Stomach (tissue), 9 donors: Measurements from ENCODE around the gene TXNDC11. TPM values are rescaled to one million over a fixed set of nuclear protein-coding genes. Genes with fewer than 3 reads are reported as not detected.

Experiments used
- DNase-seq, 2 donors: peaks; one replicate each; pipeline versions ENCODE4 v3.0.0 to v3.0.0-alpha.2; 2013 to 2019
- H3K27ac ChIP-seq, 5 donors: fragments of 200-600 bp in 4 of 5; sonication (generic) in 4 of 5; one replicate each; pipeline ENCODE4 v1.5.1; 2013 to 2019; ENCODE audit warnings: mild to moderate bottlenecking in 1 of 5, moderate library complexity in 1 of 5
- H3K27me3 ChIP-seq, 3 donors: fragments of 200-600 bp; sonication (generic); one replicate each; pipeline ENCODE4 v1.5.1; 2017 to 2019; ENCODE audit warnings: mixed run types in 1 of 3
- H3K36me3 ChIP-seq, 4 donors: fragments of 200-600 bp; sonication (generic); 1 replicate in 3 of 4; 2 replicates in 1 of 4; pipeline ENCODE4 v1.5.1; 2016 to 2019
- H3K4me1 ChIP-seq, 4 donors: fragments of 200-600 bp; sonication (generic); one replicate each; pipeline ENCODE4 v1.5.1; 2016 to 2019
- H3K4me3 ChIP-seq, 4 donors: fragments of 200-600 bp; sonication (generic) in 3 of 4; one replicate each; pipeline ENCODE4 v1.5.1; 2016 to 2019; ENCODE audit warnings: mild to moderate bottlenecking in 1 of 4
- H3K9me3 ChIP-seq, 4 donors: fragments of 200-600 bp; sonication (generic); one replicate each; pipeline ENCODE4 v1.5.1; 2016 to 2019
- EP300 ChIP-seq: sonication (generic); formaldehyde crosslinking; IDR thresholded peaks from one replicate; pipeline ENCODE4 v1.6.1; 2017; ENCODE audit warnings: antibody characterized with exemption
- POLR2A ChIP-seq, 4 donors: fragments of 450-650 bp; IDR thresholded peaks; one replicate each; pipeline ENCODE4 v1.6.1; 2016; ENCODE audit warnings: antibody characterized with exemption in 4 of 4, control low read depth in 2 of 4, mild to moderate bottlenecking in 1 of 4, moderate library complexity in 1 of 4
- POLR2AphosphoS5 ChIP-seq, 3 donors: sonication (generic); formaldehyde crosslinking; IDR thresholded peaks; one replicate each; pipeline ENCODE4 v1.6.1; 2016; ENCODE audit warnings: antibody characterized with exemption in 3 of 3
- WGBS, 5 donors: extraction: QIAGEN DNeasy Blood & Tissue Kit in 3 of 5; methylation state at CpG; one replicate each; pipeline versions ENCODE4 v1.1.5 to v1.1.7; 2013 to 2018; 5-methylcytosine and 5-hydroxymethylcytosine counted together
- intact Hi-C: fragments of 100-400 bp; cut with DNase I; formaldehyde crosslinking; loops from one replicate; pipeline ENCODE4 v1.15.1; 2023; ENCODE audit warnings: low total_unique reads
- polyA plus RNA-seq, 3 donors: library from polyadenylated mRNA; stranded (reverse); fragments of 200-250 nt; gene quantifications; one replicate each; pipeline ENCODE4 v1.2.3, GENCODE V29; 2013
- small RNA-seq, 4 donors: library from RNA; depleted of rRNA; stranded (forward); fragments of <200 nt; gene quantifications; one replicate each; pipeline ENCODE3, GENCODE V24; 2016
- total RNA-seq, 5 donors: library from RNA; depleted of rRNA; stranded (reverse); fragments of >200 nt; gene quantifications; one replicate each; pipeline versions ENCODE4 v1.1.0 to v1.2.3, GENCODE V29; 2014 to 2016
- TF ChIP-seq, protein P1 (sequence below), 7 experiments: fragments of 450-650 bp in 4 of 7; fragments of 200-600 bp in 3 of 7; sonication (generic) in 3 of 7; IDR thresholded peaks; one replicate each; pipeline ENCODE4 v1.5.1; 2016 to 2019; ENCODE audit warnings: antibody characterized with exemption in 7 of 7, control low read depth in 2 of 7, mild to moderate bottlenecking in 1 of 7
- donor health status: healthy with polysubstance abuse.
- donor health status: Bipolar disorder and iron deficiency.
- donor health status: healthy.

Gene TXNDC11
- total and polyA plus RNA-seq, 8 donors: 24.1 to 72.9 (median 42.1) TPM

DNA sequence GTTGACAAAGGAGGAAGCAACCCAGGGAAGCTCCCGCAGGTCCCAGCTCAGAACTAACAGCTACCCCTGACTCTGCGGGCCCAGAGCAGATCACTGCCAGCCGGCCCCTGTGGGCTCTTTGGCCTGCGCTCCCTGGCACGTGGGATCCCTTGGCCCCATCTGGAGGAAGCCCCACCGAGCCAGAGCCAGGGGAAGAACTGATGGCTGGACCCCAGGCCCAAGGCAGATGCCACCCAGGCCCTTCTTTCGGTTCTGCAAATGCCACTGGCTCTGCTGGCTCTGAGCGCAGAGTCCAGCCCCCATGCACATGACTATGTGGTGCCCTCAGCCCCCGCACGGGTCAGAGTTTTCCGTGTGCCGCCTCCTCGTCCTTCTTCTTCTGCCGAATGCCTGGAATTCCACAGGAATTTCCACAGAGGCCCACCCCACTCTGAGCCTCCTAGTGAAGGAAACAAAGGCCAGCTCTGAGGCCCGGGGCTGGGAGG is 110.2 kb downstream of the TXNDC11 start:
- WGBS, 5 donors: 56 to 65% (median 60%) methylated on average over 10 to 15 of the region's 15 CpGs
- H3K4me3 ChIP-seq: no peak overlapping the region
- intact Hi-C loops: no loop called here
- H3K4me1 ChIP-seq: peaks cover 8 to 69% (median 32%) of the 10 kb centered on the region in 4 donors
- peak overlapping the region in 4 of 5 donors; percentile 59 to 82 (median 65) for H3K27ac ChIP-seq
- no peaks in the 10 kb centered on the region for H3K9me3 ChIP-seq
- peak; percentile 14 to 50 (median 29) for TF ChIP-seq POLR2AphosphoS5 (IDR thresholded peaks at IDR 0.05)
- TF ChIP-seq, protein P1, sequence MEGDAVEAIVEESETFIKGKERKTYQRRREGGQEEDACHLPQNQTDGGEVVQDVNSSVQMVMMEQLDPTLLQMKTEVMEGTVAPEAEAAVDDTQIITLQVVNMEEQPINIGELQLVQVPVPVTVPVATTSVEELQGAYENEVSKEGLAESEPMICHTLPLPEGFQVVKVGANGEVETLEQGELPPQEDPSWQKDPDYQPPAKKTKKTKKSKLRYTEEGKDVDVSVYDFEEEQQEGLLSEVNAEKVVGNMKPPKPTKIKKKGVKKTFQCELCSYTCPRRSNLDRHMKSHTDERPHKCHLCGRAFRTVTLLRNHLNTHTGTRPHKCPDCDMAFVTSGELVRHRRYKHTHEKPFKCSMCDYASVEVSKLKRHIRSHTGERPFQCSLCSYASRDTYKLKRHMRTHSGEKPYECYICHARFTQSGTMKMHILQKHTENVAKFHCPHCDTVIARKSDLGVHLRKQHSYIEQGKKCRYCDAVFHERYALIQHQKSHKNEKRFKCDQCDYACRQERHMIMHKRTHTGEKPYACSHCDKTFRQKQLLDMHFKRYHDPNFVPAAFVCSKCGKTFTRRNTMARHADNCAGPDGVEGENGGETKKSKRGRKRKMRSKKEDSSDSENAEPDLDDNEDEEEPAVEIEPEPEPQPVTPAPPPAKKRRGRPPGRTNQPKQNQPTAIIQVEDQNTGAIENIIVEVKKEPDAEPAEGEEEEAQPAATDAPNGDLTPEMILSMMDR (IDR thresholded peaks at IDR 0.05): no peak
- DNase-seq: peak in 1 of 2 donors; percentile 88
- H3K27me3 ChIP-seq: no peaks in the 10 kb centered on the region
- no peaks in the 10 kb centered on the region for H3K36me3 ChIP-seq

DNA sequence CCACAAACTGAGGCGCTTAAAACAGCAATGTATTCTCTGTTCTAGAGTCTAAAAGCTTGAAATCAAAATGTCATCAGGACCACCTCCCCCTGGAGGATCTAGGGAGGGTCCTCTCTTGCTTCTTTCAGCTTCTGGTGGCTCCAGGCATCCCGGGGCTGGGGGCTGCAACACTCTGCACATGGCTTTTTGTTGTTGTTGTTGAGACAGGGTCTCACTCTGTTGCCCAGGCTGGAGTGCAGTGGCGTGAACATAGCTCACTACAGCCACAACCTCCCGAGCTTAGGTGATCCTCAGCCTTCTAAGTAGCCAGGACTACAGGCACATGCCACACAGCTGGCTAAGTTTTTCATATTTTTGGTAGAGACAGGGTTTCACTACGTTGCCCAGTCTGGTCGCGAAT is 111.4 kb downstream of the TXNDC11 start:
- H3K9me3 ChIP-seq: no peaks in the 10 kb centered on the region
- 89 to 93% (median 92%) methylated on average over 6 to 7 of the region's 7 CpGs for WGBS, 5 donors
- no peaks in the 10 kb centered on the region for H3K27me3 ChIP-seq
- H3K4me3 ChIP-seq: no peak overlapping the region
- no peak for DNase-seq
- TF ChIP-seq POLR2A (IDR thresholded peaks at IDR 0.05) (no peak), EP300 (no peak), POLR2AphosphoS5 (IDR thresholded peaks at IDR 0.05) (no peak)
- TF ChIP-seq, protein P1 (IDR thresholded peaks at IDR 0.05): no peak
- intact Hi-C loops: no loop called here
- no peak overlapping the region for H3K27ac ChIP-seq
- H3K4me1 ChIP-seq: peaks cover 8 to 63% (median 27%) of the 10 kb centered on the region in 4 donors
- no peaks in the 10 kb centered on the region for H3K36me3 ChIP-seq

DNA sequence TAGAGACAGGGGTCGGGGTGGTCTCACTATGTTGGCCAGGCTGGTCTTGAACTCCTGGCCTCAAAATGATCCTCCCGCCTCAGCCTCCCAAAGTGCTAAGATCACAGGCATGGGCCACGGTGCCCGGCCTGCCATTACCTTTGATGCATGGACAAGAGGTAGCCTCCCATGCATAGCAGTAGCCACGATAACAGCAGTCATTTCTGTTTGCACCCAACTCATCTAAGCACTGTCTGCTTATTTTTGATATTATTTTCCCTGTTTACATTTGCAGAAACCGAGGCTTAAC is 111.9 kb downstream of the TXNDC11 start:
- Histone ChIP-seq H3K27ac (no peak overlapping the region), H3K9me3 (no peaks in the 10 kb centered on the region), H3K27me3 (no peaks in the 10 kb centered on the region), H3K4me3 (no peak overlapping the region), H3K36me3 (no peaks in the 10 kb centered on the region), H3K4me1 (peaks cover 8 to 59% (median 26%) of the 10 kb centered on the region in 4 donors)
- DNase-seq: no peak
- intact Hi-C loops: no loop called here
- TF ChIP-seq, protein P1 (IDR thresholded peaks at IDR 0.05): no peak
- no peak for TF ChIP-seq POLR2A (IDR thresholded peaks at IDR 0.05)
- no peak for TF ChIP-seq POLR2AphosphoS5 (IDR thresholded peaks at IDR 0.05)
- TF ChIP-seq EP300: no peak
- WGBS, 5 donors: 83 to 90% (median 88%) methylated on average over 6 of the region's 6 CpGs

DNA sequence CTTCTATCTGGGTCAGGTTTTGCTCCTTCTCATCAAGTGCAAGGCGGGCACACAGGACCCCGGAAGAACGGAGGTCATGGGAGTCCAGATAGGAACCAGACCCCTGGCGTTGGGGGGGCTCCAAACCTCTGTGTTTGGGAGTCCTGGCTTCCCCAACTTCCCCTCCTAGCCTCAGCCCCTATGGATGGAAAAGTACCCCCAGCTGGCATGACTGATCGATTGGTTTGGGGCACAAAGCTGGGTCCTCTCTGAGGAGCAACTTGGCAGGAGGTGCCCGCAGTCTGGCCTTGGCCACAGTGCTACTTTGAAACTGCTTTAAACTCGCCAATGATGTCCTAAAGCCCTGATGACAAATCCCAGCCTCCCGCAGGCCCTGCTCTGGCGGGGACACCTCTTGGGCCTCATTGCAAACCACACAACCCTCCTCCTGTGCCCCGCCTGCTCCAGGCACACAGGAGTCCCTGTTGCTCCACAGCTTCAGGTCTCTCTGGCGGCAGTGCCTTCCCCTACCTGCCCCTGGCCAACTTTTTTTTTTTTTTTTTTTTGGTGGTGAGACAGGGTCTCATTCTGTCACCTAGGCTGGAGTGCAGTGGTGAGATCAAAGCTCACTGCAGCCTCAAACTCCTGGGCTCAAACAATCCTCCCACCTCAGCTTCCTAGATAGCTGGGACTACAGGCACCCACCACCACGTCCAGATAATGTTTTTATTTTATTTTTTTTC is 112.5 kb downstream of the TXNDC11 start:
- H3K27ac ChIP-seq: peak overlapping the region in 3 of 5 donors; percentile 73 to 77 (median 75)
- DNase-seq: no peak
- H3K27me3 ChIP-seq: no peaks in the 10 kb centered on the region
- H3K4me1 ChIP-seq: peaks cover 8 to 54% (median 25%) of the 10 kb centered on the region in 4 donors
- no peak overlapping the region for H3K4me3 ChIP-seq
- H3K36me3 ChIP-seq: no peaks in the 10 kb centered on the region
- no peaks in the 10 kb centered on the region for H3K9me3 ChIP-seq
- WGBS, 5 donors: 73 to 91% (median 85%) methylated on average over 12 of the region's 12 CpGs
- no peak for TF ChIP-seq EP300
- TF ChIP-seq, protein P1 (IDR thresholded peaks at IDR 0.05): no peak
- intact Hi-C loops: no loop called here

Small RNA genes within 50 kb of the gene (small RNA-seq; reads per million reads assigned to genes)
- 0 reads per million in 4 donors for gene RF00017

Other genes starting within 250 kb of the TXNDC11 start
- 100 to 1,000 TPM in 1 of 5 donors, 10 to 100 TPM in 3, 1 to 10 TPM in 1; 9.8 to 211 (median 46.6) TPM for gene LITAF, start 155.9 kb downstream of the TXNDC11 start, total RNA-seq
- gene LITAF, start 155.9 kb downstream of the TXNDC11 start, polyA plus RNA-seq: 100 to 1,000 TPM in 2 of 3 donors, 10 to 100 TPM in 1; 43.7 to 124 (median 118) TPM
- 10 to 100 TPM in 4 of 5 donors, 1 to 10 TPM in 1; 2.9 to 25.0 (median 16.0) TPM for gene SNN, start 74.4 kb downstream of the TXNDC11 start, total RNA-seq
- gene SNN, start 74.4 kb downstream of the TXNDC11 start, polyA plus RNA-seq: 10 to 100 TPM in 2 of 3 donors, 1 to 10 TPM in 1; 8.5 to 14.0 (median 11.3) TPM
- 100 to 1,000 TPM in 1 of 5 donors, 10 to 100 TPM in 4; 49.1 to 110 (median 92.1) TPM for gene ZC3H7A, start 54.4 kb upstream of the TXNDC11 start, total RNA-seq
- gene ZC3H7A, start 54.4 kb upstream of the TXNDC11 start, polyA plus RNA-seq: 10 to 100 TPM; 16.1 to 23.3 (median 20.0) TPM
- gene RSL1D1, start 108.7 kb upstream of the TXNDC11 start, total RNA-seq: 100 to 1,000 TPM in 2 of 5 donors, 10 to 100 TPM in 3; 21.1 to 255 (median 87.8) TPM
- gene RSL1D1, start 108.7 kb upstream of the TXNDC11 start, polyA plus RNA-seq: 100 to 1,000 TPM in 1 of 3 donors, 10 to 100 TPM in 2; 52.7 to 146 (median 65.6) TPM
- gene GSPT1, start 173.1 kb upstream of the TXNDC11 start, total RNA-seq: 10 to 100 TPM; 28.0 to 73.2 (median 57.1) TPM
- gene GSPT1, start 173.1 kb upstream of the TXNDC11 start, polyA plus RNA-seq: 10 to 100 TPM; 33.1 to 42.3 (median 41.1) TPM
- gene NPIPB2, start 199.2 kb upstream of the TXNDC11 start, total RNA-seq: 10 to 100 TPM in 4 of 5 donors, 1 to 10 TPM in 1; 1.7 to 55.8 (median 29.4) TPM
- 1 to 10 TPM; 1.8 to 8.1 (median 3.1) TPM for gene NPIPB2, start 199.2 kb upstream of the TXNDC11 start, polyA plus RNA-seq
- gene TNFRSF17, start 222.4 kb upstream of the TXNDC11 start, total RNA-seq: 1 to 10 TPM in 1 of 5 donors, not detected in 4; 7.4 TPM
- gene TNFRSF17, start 222.4 kb upstream of the TXNDC11 start, polyA plus RNA-seq: 1 to 10 TPM; 1.1 to 2.0 (median 1.6) TPM
- gene SNX29, start 233.9 kb upstream of the TXNDC11 start, total RNA-seq: 10 to 100 TPM; 17.1 to 37.5 (median 18.9) TPM
- gene SNX29, start 233.9 kb upstream of the TXNDC11 start, polyA plus RNA-seq: 1 to 10 TPM; 3.0 to 4.7 (median 3.7) TPM